Measurements from ENCODE around the gene PCNX3. TPM values are rescaled to one million over a fixed set of nuclear protein-coding genes. Genes with fewer than 3 reads are reported as not detected.

Gene PCNX3
- total and polyA plus RNA-seq, 2 of the 13 experiments (the other 11 are each of a cell fraction or from before 2014, with no cell fraction given) = 16.2 to 23.0 TPM

DNA sequence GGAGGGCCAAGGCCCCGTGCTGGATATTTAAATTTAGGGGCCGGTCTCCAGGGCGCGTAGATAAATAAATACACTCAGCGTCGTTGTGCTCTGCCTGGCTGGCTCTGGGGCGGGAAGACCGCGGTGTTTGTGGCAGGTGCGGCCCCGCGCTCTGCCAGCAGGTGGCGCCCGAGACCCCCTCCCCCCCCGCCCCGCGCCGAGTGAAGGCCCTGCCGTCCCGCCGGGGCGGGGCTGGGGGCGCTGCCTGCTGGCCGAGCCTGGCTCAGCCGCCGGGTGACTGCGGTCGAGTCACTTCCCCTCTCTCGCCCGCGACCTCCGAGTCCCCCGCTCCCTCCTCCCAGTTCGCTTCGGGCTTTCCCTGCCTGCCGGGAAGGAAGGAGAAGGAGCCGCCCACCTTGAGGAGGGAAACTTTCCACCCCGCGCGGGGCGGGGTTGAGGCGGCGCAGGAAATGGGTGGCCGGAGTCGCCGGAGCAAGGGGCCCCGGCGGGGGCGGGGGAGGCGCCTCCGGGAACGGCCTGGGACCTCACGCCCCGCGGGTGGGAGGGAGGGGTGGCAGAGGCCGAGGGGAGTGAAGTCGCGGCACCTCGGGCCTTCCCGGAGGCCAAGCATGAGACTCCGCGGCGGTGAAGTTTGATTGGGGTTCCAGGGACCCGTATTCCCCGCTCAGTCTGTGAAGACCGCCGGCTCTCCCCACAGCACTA is 41.3 kb upstream of the PCNX3 start:
- Histone ChIP-seq H4K20me1 (ENCODE audit: insufficient read depth, low read length) (no peaks in the 10 kb centered on the region; the same call in 1 of the 2 replicates), H3K27me3 (ENCODE audit: control insufficient read depth in 1 of 2, insufficient read depth in 2 of 2, low read length in 2 of 2) (no peaks in the 10 kb centered on the region; a peak in 1 of 5 replicates), H3K9me3 (ENCODE audit: low read length) (no peaks in the 10 kb centered on the region), H3K27ac (ENCODE audit: extremely low read length, insufficient read depth, low read length) (no peak overlapping the region), H3K4me3 (replicated peaks in 1 of 3; ENCODE audit: insufficient read depth in 1 of 3, low read depth in 2 of 3, low read length in 3 of 3) (peak overlapping the region; percentile 61 to 77 (median 73); a peak in 5 of 6 replicates), H3K79me2 (ENCODE audit: insufficient read depth, low read length) (peaks cover 19% of the 10 kb centered on the region), H3K4me2 (ENCODE audit: low read depth, low read length) (peak overlapping the region; percentile 95), H3K4me1 (ENCODE audit: insufficient read depth, low read length) (peaks cover 57% of the 10 kb centered on the region), H3K9ac (ENCODE audit: insufficient read depth, low read depth, low read length) (peak overlapping the region; percentile 59; the same call in 1 of the 2 replicates), H3K36me3 (replicated peaks in 1 of 2; ENCODE audit: control insufficient read depth in 1 of 2, insufficient read depth in 2 of 2, low read length in 2 of 2) (peaks cover 3 to 5% of the 10 kb centered on the region in 2 experiments; a peak in 2 of 5 replicates), H2AFZ (ENCODE audit: low read length) (no peak overlapping the region)
- intact Hi-C loops (cut with micrococcal nuclease; ENCODE audit: unreplicated experiment) (no loop called here), in situ Hi-C loops (cut with HindIII; ENCODE audit: extremely low pct_ligation_motif_present, low pct_unique_long_range_greater_than_20kb) (no loop called here)
- peak; percentile 47 for ATAC-seq
- BruUV-seq (replicated peaks) = no TSS peak
- no peak for FAIRE-seq
- ChIA-PET CTCF (ENCODE audit: low intra/inter-chr PET ratio, low total read pairs) (interaction anchor here (1.8 kb wide), 1 partner anchor 14 kb away, joined by 16 read pairs; no protein-coding TSS in a partner anchor), POLR2A (no interaction called here)
- WGBS (ENCODE audit: low lambda C conversion rate) = 0% methylated on average over 16 of the region's 67 CpGs
- peak; percentile 70 for DNase-seq (ENCODE audit: low spot score)
- no peak for TF ChIP-seq NONO (IDR thresholded peaks at IDR 0.05)
- 0 out of 2 replicates have a peak, but pooled peaks have one; percentile 37 for TF ChIP-seq NONO (CRISPR knock-in tag; conservative IDR thresholded peaks at IDR 0.05)
- TF ChIP-seq ZNF256 (CRISPR knock-in tag; conservative IDR thresholded peaks at IDR 0.05) = no peak
- TF ChIP-seq NR1H2 (CRISPR knock-in tag; IDR thresholded peaks at IDR 0.05; ENCODE audit: borderline replicate concordance, low read depth) = no peak
- TF ChIP-seq ZNF205 (CRISPR knock-in tag; IDR thresholded peaks at IDR 0.05) = no peak
- TF ChIP-seq, protein P1, sequence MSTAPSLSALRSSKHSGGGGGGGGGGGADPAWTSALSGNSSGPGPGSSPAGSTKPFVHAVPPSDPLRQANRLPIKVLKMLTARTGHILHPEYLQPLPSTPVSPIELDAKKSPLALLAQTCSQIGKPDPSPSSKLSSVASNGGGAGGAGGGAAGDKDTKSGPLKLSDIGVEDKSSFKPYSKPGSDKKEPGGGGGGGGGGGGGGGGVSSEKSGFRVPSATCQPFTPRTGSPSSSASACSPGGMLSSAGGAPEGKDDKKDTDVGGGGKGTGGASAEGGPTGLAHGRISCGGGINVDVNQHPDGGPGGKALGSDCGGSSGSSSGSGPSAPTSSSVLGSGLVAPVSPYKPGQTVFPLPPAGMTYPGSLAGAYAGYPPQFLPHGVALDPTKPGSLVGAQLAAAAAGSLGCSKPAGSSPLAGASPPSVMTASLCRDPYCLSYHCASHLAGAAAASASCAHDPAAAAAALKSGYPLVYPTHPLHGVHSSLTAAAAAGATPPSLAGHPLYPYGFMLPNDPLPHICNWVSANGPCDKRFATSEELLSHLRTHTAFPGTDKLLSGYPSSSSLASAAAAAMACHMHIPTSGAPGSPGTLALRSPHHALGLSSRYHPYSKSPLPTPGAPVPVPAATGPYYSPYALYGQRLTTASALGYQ (CRISPR knock-in tag; IDR thresholded peaks at IDR 0.05) = peak; percentile 60; the same call in 1 of the 2 replicates
- TF ChIP-seq ZNF407 (CRISPR knock-in tag; IDR thresholded peaks at IDR 0.05; ENCODE audit: not compliant biosample characterization) = no peak
- no peak for TF ChIP-seq POLR2A (IDR thresholded peaks at IDR 0.05; ENCODE audit: insufficient read depth in 1 of 2, low read depth in 2 of 2, low read length in 2 of 2)
- TF ChIP-seq ZFP90 (CRISPR knock-in tag; IDR thresholded peaks at IDR 0.05; ENCODE audit: borderline replicate concordance) = no peak
- TF ChIP-seq SATB2 (CRISPR knock-in tag; IDR thresholded peaks at IDR 0.05) = no peak
- TF ChIP-seq ZNF101 (CRISPR knock-in tag; IDR thresholded peaks at IDR 0.05; ENCODE audit: borderline replicate concordance, low read depth) = no peak
- 0 out of 2 replicates have a peak, but pooled peaks have one; percentile 40 for TF ChIP-seq ZNF776 (CRISPR knock-in tag; IDR thresholded peaks at IDR 0.05)
- no peak for TF ChIP-seq ZNF678 (CRISPR knock-in tag; IDR thresholded peaks at IDR 0.05)
- TF ChIP-seq TOPORS (CRISPR knock-in tag; IDR thresholded peaks at IDR 0.05) = no peak
- no peak for TF ChIP-seq ZNF737 (CRISPR knock-in tag; IDR thresholded peaks at IDR 0.05; ENCODE audit: borderline replicate concordance)
